ENCODE measurements around the gene MARCHF6. TPM values are rescaled to one million over a fixed set of nuclear protein-coding genes. Genes with fewer than 3 reads are reported as not detected.

MARCHF6 gene
- total and polyA plus RNA-seq, 2 of the 8 experiments (the other 6 are each of a cell fraction or from before 2014, with no cell fraction given), result 93.1 to 118 TPM

DNA sequence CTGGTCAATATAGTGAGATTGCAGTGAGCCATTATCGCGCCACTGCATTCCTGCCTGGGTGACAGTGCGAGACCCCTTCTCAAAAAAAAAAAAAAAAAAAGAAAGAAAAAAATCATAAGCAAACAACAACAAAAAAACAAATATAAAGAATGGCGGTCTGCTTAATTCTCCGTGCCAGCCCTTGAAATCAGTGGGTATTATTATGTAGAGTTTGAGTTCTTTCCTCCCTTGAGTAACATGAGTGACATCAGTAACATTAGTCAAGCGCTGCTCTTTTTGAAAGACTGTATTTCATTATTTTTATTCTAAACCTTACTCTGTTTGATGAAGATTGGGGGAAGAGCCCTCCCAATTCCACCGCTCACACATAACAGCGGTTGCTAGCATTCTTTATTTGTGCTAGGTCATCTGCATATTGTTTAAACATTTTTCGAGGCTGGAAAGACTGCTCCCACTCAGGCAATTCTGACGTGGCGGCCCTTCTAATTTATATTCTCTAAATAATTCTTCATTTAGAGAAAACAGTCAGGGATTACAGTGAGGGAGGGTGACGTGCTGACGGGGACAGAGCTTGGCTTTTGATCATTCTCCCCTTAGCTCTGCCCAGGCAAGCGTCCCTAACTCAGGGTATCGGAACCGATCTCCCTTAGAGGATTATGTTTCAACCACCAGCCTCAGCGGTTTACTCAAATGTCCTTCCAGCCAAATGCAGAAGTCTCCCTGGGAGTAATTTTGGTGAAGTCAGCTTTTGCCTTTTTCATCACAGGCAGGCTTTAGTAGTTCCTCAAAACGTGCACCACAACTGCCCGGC is 860 bp upstream of the MARCHF6 start:
- peaks cover 6 to 34% of the 10 kb centered on the region in 2 experiments; a peak in 3 of 4 replicates for H3K79me2 ChIP-seq (ENCODE audit: control insufficient read depth in 1 of 2, insufficient read depth in 2 of 2, low read length in 2 of 2)

More for the DNA sequence above, 860 bp upstream of the MARCHF6 start:
- 9% methylated on average over 18 of the region's 19 CpGs; no CpG with 5 or more reads in 1 of the 2 experiments for WGBS, 2 experiments (ENCODE audit: extremely low coverage in 1 of 2, insufficient coverage in 1 of 2, insufficient read length in 1 of 2, insufficient replicate concordance in 2 of 2, low coverage in 1 of 2, low lambda C conversion rate in 2 of 2, missing lambda C conversion rate in 1 of 2)
- H2AFZ ChIP-seq (ENCODE audit: low read length), result 0 out of 2 replicates have a peak overlapping the region, but pooled peaks have one; percentile 9
- peak overlapping the region; percentile 91 for H3K18ac ChIP-seq (ENCODE audit: extremely low read depth, low read length)
- peak overlapping the region; percentile 4 for H3K14ac ChIP-seq (ENCODE audit: insufficient read length)
- H3K56ac ChIP-seq (replicated peaks; ENCODE audit: insufficient read length, low read depth, low read length), result peak overlapping the region; percentile 3
- H2BK15ac ChIP-seq (ENCODE audit: low read length), result no peak overlapping the region
- no peak overlapping the region for H3K4ac ChIP-seq (replicated peaks; ENCODE audit: insufficient read length, low read depth, low read length)
- peak overlapping the region; percentile 79 for H2BK5ac ChIP-seq (ENCODE audit: low read depth, low read length)
- no peak overlapping the region; the same call in 1 of the 2 replicates for H2AK5ac ChIP-seq (ENCODE audit: low read depth, low read length)
- H4K8ac ChIP-seq (ENCODE audit: extremely low read depth, insufficient read depth, low read length), result peak overlapping the region; percentile 93
- peak overlapping the region; percentile 88 to 89 (median 89) for H3K4me3 ChIP-seq (ENCODE audit: extremely low read depth in 1 of 4, insufficient read depth in 2 of 4, low read depth in 3 of 4, low read length in 4 of 4)
- H4K91ac ChIP-seq (replicated peaks; ENCODE audit: insufficient read length, low read length), result no peak overlapping the region
- POLR2A ChIA-PET (ENCODE audit: partially characterized antibody), result interaction anchor here (0.8 to 2.0 kb wide), 24 partner anchors 11 to 275 kb away, joined by 3 to 17 read pairs (median 4); partner anchors contain the start of genes ATPSCKMT and CCT5
- DNase-seq (ENCODE audit: low read depth in 1 of 2, low spot score in 2 of 2) (no peak), FAIRE-seq (no peak)
- no peaks in the 10 kb centered on the region for H3K79me1 ChIP-seq (ENCODE audit: low read depth, low read length)
- H3K9ac ChIP-seq (replicated peaks in 1 of 4; ENCODE audit: extremely low read depth in 1 of 4, low read depth in 3 of 4, low read length in 3 of 4), result peak overlapping the region; percentile 71 to 92 (median 87)
- CTCF ChIA-PET (ENCODE audit: partially characterized antibody), result interaction anchor here (0.8 to 3.0 kb wide), 5 partner anchors 12 to 69 kb away, joined by 3 to 10 read pairs (median 4); no protein-coding TSS in a partner anchor
- peaks cover 2% of the 10 kb centered on the region in 2 experiments for H4K20me1 ChIP-seq (replicated peaks in 1 of 2; ENCODE audit: control insufficient read depth in 1 of 2, insufficient read depth in 2 of 2, low read length in 2 of 2)
- H3K27ac ChIP-seq (ENCODE audit: low read depth, low read length), result peak overlapping the region; percentile 84
- TF ChIP-seq SAP30 (IDR thresholded peaks at IDR 0.05; ENCODE audit: insufficient read depth, insufficient replicate concordance, low read length), result no peak
- TF ChIP-seq CEBPB (IDR thresholded peaks at IDR 0.05; ENCODE audit: low read depth, low read length), result no peak
- TF ChIP-seq TEAD4 (IDR thresholded peaks at IDR 0.05; ENCODE audit: low read depth, low read length), result no peak
- TF ChIP-seq CBX5 (IDR thresholded peaks at IDR 0.05; ENCODE audit: low read depth, low read length), result no peak
- peaks cover 0 to 6% (median under 1%) of the 10 kb centered on the region in 4 experiments; a peak in 1 of 7 replicates for H3K27me3 ChIP-seq (replicated peaks in 1 of 4; ENCODE audit: control insufficient read depth in 3 of 4, extremely low read depth in 1 of 4, insufficient read depth in 3 of 4, low read length in 3 of 4)
- peak overlapping the region; percentile 82 to 86 for H3K4me2 ChIP-seq (ENCODE audit: insufficient read depth in 1 of 2, low read depth in 2 of 2, low read length in 2 of 2)
- peaks cover 2 to 8% (median 5%) of the 10 kb centered on the region in 4 experiments; a peak in 6 of 7 replicates for H3K4me1 ChIP-seq (replicated peaks in 1 of 4; ENCODE audit: control insufficient read depth in 3 of 4, insufficient read depth in 4 of 4, low read length in 3 of 4)
- H3K23me2 ChIP-seq (ENCODE audit: low read depth, low read length), result peaks cover 4% of the 10 kb centered on the region; the same call in 1 of the 2 replicates
- no peak overlapping the region for H2BK20ac ChIP-seq (ENCODE audit: low read length)
- no peaks in the 10 kb centered on the region for H3K36me3 ChIP-seq (ENCODE audit: control insufficient read depth in 2 of 4, insufficient read depth in 4 of 4, low read length in 3 of 4)
- no peak overlapping the region for H3K23ac ChIP-seq (ENCODE audit: insufficient read length)
- peak overlapping the region; percentile 86 for H4K5ac ChIP-seq (ENCODE audit: insufficient read length, low read depth, low read length)
- no peak overlapping the region for H2BK120ac ChIP-seq (replicated peaks; ENCODE audit: low read depth, low read length)
- H2BK12ac ChIP-seq (ENCODE audit: low read depth, low read length), result 0 out of 2 replicates have a peak overlapping the region, but pooled peaks have one; percentile 0
- H3K9me3 ChIP-seq (ENCODE audit: insufficient read depth in 2 of 2, low read depth in 1 of 2, low read length in 1 of 2), result no peaks in the 10 kb centered on the region

Measured in H1 (cell line).